GM20000 (cell line): ENCODE results near the gene CDKL1.

Experiments used
- DNase-seq: peaks from one replicate; pipeline ENCODE4 v3.0.0; 2012; ENCODE audit warnings: low spot score
- TF ChIP-seq, protein P1 (sequence below): IDR thresholded peaks from 2 replicates; pipeline ENCODE4 v1.5.1; 2012; ENCODE audit warnings: mild to moderate bottlenecking, control low read depth; ENCODE audit errors: extremely low read depth, missing control alignments

The CDKL1 gene

DNA sequence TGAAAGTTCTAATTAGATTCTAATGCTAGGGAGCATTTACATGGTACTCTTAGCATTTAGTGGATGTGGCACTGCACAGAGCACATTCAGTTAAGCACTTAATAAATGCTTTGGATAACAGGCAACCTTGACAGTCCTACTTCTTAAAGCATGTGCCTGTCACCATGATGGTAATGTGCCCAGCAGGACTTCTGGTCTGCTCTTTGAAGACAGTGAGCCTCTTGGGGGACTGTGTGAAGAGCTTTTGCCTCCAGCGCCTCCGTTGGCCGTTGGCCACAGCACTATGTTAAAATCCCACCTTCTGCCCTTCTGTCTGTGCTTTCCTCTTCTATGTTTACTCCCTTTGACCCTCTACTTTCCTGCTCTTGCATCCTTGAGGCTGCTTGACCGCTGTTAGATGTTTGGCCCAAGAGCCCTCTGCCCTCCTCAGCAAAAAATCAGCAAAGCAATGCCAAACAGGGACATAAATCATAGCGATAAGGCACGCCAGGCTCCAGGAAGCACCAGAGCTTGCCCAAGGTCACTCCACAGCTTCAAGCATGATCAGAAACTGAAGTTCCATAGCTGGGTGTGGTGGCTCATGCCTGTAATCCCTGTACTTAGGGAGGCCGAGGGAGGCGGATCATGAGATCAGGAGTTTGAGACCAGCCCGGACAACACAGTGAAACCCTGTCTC lies 8.3 kb downstream of the CDKL1 start:
- no peak for DNase-seq
- TF ChIP-seq, protein P1, sequence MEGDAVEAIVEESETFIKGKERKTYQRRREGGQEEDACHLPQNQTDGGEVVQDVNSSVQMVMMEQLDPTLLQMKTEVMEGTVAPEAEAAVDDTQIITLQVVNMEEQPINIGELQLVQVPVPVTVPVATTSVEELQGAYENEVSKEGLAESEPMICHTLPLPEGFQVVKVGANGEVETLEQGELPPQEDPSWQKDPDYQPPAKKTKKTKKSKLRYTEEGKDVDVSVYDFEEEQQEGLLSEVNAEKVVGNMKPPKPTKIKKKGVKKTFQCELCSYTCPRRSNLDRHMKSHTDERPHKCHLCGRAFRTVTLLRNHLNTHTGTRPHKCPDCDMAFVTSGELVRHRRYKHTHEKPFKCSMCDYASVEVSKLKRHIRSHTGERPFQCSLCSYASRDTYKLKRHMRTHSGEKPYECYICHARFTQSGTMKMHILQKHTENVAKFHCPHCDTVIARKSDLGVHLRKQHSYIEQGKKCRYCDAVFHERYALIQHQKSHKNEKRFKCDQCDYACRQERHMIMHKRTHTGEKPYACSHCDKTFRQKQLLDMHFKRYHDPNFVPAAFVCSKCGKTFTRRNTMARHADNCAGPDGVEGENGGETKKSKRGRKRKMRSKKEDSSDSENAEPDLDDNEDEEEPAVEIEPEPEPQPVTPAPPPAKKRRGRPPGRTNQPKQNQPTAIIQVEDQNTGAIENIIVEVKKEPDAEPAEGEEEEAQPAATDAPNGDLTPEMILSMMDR: no peak

GRCh38 chr14:50387548-50387947 lies 9.1 kb downstream of the CDKL1 start:
- DNase-seq: no peak
- TF ChIP-seq, protein P1: no peak

GRCh38 chr14:50383618-50384225 lies 13.0 kb downstream of the CDKL1 start:
- TF ChIP-seq, protein P1: no peak
- DNase-seq: no peak

DNA sequence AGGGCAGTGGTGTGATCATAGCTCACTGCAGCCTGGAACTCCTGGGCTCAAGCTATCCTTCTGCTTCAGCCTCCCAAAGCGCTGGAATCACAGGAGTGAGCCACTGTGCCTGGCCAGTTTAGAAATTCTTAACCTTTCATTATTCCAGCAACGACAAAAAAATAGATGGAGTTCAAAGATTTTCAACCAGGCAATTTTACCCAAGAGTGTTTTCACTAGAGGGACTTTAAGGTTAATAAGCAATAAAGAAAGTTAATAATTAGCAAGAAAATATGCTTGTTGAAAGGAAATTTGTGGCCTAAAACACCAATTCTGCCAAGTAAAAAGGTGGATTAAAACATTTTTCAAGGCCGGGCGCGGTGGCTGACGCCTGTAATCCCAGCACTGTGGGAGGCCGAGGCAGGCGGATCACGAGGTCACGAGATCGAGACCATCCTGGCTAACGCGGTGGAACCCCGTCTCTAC lies 14.8 kb downstream of the CDKL1 start:
- no peak for DNase-seq
- TF ChIP-seq, protein P1: no peak

GRCh38 chr14:50381008-50381407 lies 15.7 kb downstream of the CDKL1 start:
- TF ChIP-seq, protein P1: no peak
- no peak for DNase-seq

- TF ChIP-seq, protein P1: no peak
- no peak for DNase-seq
Observed at GRCh38 chr14:50380455-50380854, 16.2 kb downstream of the CDKL1 start.

DNA sequence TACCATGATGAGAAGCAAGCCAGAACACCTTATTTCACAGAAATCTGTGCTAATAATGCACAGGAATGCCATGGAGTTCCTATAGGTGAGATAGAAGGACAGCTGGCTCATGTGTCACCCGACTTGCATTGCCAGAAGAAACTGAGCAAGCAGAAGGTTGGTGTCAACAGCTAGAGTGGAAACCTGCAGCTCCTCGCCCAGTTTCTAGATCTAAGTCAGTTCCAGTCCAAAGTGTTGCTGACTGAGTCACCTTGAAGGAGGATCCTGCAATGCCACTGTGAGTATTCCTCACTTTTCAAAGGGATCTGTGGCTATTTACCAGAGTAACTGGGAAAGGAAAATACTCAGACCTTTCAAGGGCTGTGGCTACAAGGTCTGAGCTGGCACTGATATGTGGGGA lies 17.1 kb downstream of the CDKL1 start:
- no peak for DNase-seq

More for the DNA sequence above, 17.1 kb downstream of the CDKL1 start:
- TF ChIP-seq, protein P1: no peak
